ENCODE measurements around the gene CRACDL.

Gene CRACDL

DNA sequence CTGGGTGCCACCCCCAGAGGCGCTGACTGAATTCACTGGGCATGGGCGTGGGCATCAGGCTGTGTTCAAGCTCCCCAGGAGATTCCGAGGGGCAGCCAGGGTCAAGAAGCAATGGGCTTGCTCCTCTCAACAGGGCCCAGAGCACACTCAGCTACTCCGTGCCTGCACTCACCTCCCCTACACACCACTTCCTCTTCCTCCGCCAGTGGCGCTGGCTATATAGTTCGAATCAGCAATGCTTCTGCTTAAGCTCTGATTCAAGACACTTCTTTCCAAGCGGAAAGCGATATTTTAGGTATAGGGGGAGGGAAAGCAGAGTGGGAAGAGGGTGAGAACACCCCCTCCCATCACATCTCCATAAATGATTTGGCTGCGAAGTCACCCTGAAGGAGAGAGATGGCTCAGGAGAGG is 42.1 kb downstream of the CRACDL start:
- no peak for TF ChIP-seq CTCF (IDR thresholded peaks at IDR 0.05; ENCODE audit: control insufficient read depth, insufficient read depth, low read depth, low read length, missing control alignments)

GRCh38 chr2:98892871-98893270 is 43.2 kb downstream of the CRACDL start:
- DNase-seq (ENCODE audit: low read depth): no peak
- no peak for TF ChIP-seq CTCF (IDR thresholded peaks at IDR 0.05; ENCODE audit: control insufficient read depth, insufficient read depth, low read depth, low read length, missing control alignments)
- H3K4me3 ChIP-seq (ENCODE audit: control insufficient read depth, low read depth, low read length): no peak overlapping the region

More for the DNA sequence above, 42.1 kb downstream of the CRACDL start:
- H3K4me3 ChIP-seq (ENCODE audit: control insufficient read depth, low read depth, low read length): no peak overlapping the region
- DNase-seq (ENCODE audit: low read depth): no peak

- no peak overlapping the region for H3K4me3 ChIP-seq (ENCODE audit: control insufficient read depth, low read depth, low read length)
- no peak for TF ChIP-seq CTCF (IDR thresholded peaks at IDR 0.05; ENCODE audit: control insufficient read depth, insufficient read depth, low read depth, low read length, missing control alignments)
- no peak for DNase-seq (ENCODE audit: low read depth)
Observed at GRCh38 chr2:98891591-98891990, 44.4 kb downstream of the CRACDL start.

GRCh38 chr2:98886066-98886554 is 49.9 kb downstream of the CRACDL start:
- H3K4me3 ChIP-seq (ENCODE audit: control insufficient read depth, low read depth, low read length): no peak overlapping the region
- TF ChIP-seq CTCF (IDR thresholded peaks at IDR 0.05; ENCODE audit: control insufficient read depth, insufficient read depth, low read depth, low read length, missing control alignments): no peak
- no peak for DNase-seq (ENCODE audit: low read depth)

- H3K4me3 ChIP-seq (ENCODE audit: control insufficient read depth, low read depth, low read length): no peak overlapping the region
- no peak for DNase-seq (ENCODE audit: low read depth)
- TF ChIP-seq CTCF (IDR thresholded peaks at IDR 0.05; ENCODE audit: control insufficient read depth, insufficient read depth, low read depth, low read length, missing control alignments): no peak
Observed at GRCh38 chr2:98884658-98885057, 51.4 kb downstream of the CRACDL start.

DNA sequence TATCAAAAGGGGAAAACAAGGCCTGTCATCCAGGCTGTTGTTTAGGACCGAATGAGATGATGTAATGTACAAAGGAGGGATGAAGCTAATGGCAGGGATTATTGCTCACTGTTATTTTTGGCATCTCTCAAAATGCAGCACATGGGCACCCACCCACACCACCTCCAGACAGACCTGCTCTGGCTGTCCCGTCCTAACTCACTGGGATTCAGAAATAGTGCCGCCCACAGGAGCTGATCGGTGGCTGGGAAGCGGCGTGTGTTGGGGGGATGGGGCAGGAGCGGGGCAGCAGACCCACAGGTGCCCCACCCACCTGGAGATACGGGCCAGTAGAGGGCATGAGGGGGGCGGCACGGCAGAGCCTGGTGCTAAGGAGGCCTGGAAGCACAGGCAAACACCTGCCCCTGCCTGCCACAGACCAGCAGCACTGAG is 52.2 kb downstream of the CRACDL start:
- TF ChIP-seq CTCF (IDR thresholded peaks at IDR 0.05; ENCODE audit: control insufficient read depth, insufficient read depth, low read depth, low read length, missing control alignments): no peak
- no peak for DNase-seq (ENCODE audit: low read depth)
- H3K4me3 ChIP-seq (ENCODE audit: control insufficient read depth, low read depth, low read length): no peak overlapping the region
